HEK293 (cell line): Measurements from ENCODE around the gene BET1L.

Experiments
- CTCF ChIA-PET: fragments of 350-600 bp; formaldehyde crosslinking; extraction: SDS; loops from one replicate; lab custom pipeline; 2021; ENCODE audit warnings: antibody characterized with exemption; lab: Yijun Ruan, JAX
- POLR2A ChIA-PET: fragments of 300-600 bp; formaldehyde crosslinking; extraction: SDS; loops from one replicate; lab custom pipeline; 2020; ENCODE audit warnings: antibody characterized with exemption, inconsistent platforms; lab: Yijun Ruan, JAX
- H3K27ac ChIP-seq: fragments of 200-500 bp; sonication (Bioruptor generic); 2 replicates; pipeline ENCODE4 v1.5.1; 2014; ENCODE audit warnings: low read depth, low read length, control low read depth, inconsistent platforms; ENCODE audit errors: extremely low read depth
- H3K36me3 ChIP-seq, 2 experiments: fragments of 200-500 bp in 1 of 2; sonication (Bioruptor generic) in 1 of 2; 1 replicate in 1 of 2; 2 replicates in 1 of 2; pipeline ENCODE4 v1.5.1; 2014 to 2017; ENCODE audit warnings: inconsistent platforms in 2 of 2, low read length in 2 of 2; ENCODE audit not compliant: control insufficient read depth in 2 of 2, insufficient read depth in 1 of 2
- H3K4me1 ChIP-seq: fragments of 200-500 bp; sonication (Bioruptor generic); 2 replicates; pipeline ENCODE4 v1.5.1; 2014; ENCODE audit warnings: mild to moderate bottlenecking, low read length, inconsistent platforms; ENCODE audit not compliant: control insufficient read depth, insufficient read depth
- H3K4me3 ChIP-seq: 2 replicates; pipeline ENCODE4 v1.5.1; 2011; ENCODE audit warnings: low read depth, mild to moderate bottlenecking, control low read depth, low read length, moderate library complexity
- H3K9me3 ChIP-seq: fragments of 200-500 bp; sonication (Bioruptor generic); 2 replicates; pipeline ENCODE4 v1.5.1; 2014; ENCODE audit warnings: low read depth, low read length, inconsistent platforms; ENCODE audit not compliant: control insufficient read depth, insufficient read depth
- HOXD13 ChIP-seq: sonication (generic); formaldehyde crosslinking; IDR thresholded peaks from 2 replicates; pipeline ENCODE4 v1.8.0; 2022; ENCODE audit warnings: missing genetic modification reagents, borderline replicate concordance
- KLF1 ChIP-seq: fragments of 450-650 bp; formaldehyde crosslinking; IDR thresholded peaks from 2 replicates; pipeline ENCODE4 v1.5.1; 2016; ENCODE audit warnings: missing biosample characterization, missing genetic modification characterization
- KLF8 ChIP-seq: fragments of 450-650 bp; formaldehyde crosslinking; IDR thresholded peaks from 2 replicates; pipeline ENCODE4 v1.5.1; 2016; ENCODE audit warnings: missing biosample characterization, missing genetic modification characterization
- RBAK ChIP-seq: fragments of 450-650 bp; formaldehyde crosslinking; IDR thresholded peaks from 2 replicates; pipeline ENCODE4 v1.5.1; 2016; ENCODE audit warnings: missing biosample characterization, missing genetic modification characterization
- SCRT2 ChIP-seq: fragments of 450-650 bp; formaldehyde crosslinking; IDR thresholded peaks from 2 replicates; pipeline ENCODE4 v1.5.1; 2016; ENCODE audit warnings: missing biosample characterization, missing genetic modification characterization
- ZNF16 ChIP-seq: fragments of 450-650 bp; formaldehyde crosslinking; IDR thresholded peaks from 2 replicates; pipeline ENCODE4 v1.5.1; 2016; ENCODE audit warnings: low read depth, missing biosample characterization, missing genetic modification characterization
- ZNF501 ChIP-seq: fragments of 450-650 bp; formaldehyde crosslinking; IDR thresholded peaks from 2 replicates; pipeline ENCODE4 v1.5.1; 2016; ENCODE audit warnings: missing biosample characterization, missing genetic modification characterization
- ZNF548 ChIP-seq: fragments of 450-650 bp; formaldehyde crosslinking; IDR thresholded peaks from 2 replicates; pipeline ENCODE4 v1.5.1; 2016; ENCODE audit warnings: missing biosample characterization, missing genetic modification characterization
- ZNF660 ChIP-seq: fragments of 450-650 bp; IDR thresholded peaks from 2 replicates; pipeline ENCODE4 v1.5.1; 2018; ENCODE audit warnings: missing biosample characterization, mild to moderate bottlenecking, missing genetic modification characterization
- ZNF677 ChIP-seq: fragments of 450-650 bp; IDR thresholded peaks from 2 replicates; pipeline ENCODE4 v1.5.0; 2018; ENCODE audit warnings: missing biosample characterization, mild to moderate bottlenecking, missing genetic modification characterization, moderate library complexity
- ZSCAN30 ChIP-seq: fragments of 450-650 bp; IDR thresholded peaks from 2 replicates; pipeline ENCODE4 v1.5.1; 2018; ENCODE audit warnings: missing biosample characterization, mild to moderate bottlenecking, missing genetic modification characterization, moderate library complexity
- ZXDB ChIP-seq: fragments of 450-650 bp; formaldehyde crosslinking; IDR thresholded peaks from 2 replicates; pipeline ENCODE4 v1.5.1; 2016; ENCODE audit warnings: missing biosample characterization, missing genetic modification characterization
- TF ChIP-seq, protein P1 (sequence below): fragments of 450-650 bp; formaldehyde crosslinking; IDR thresholded peaks from 2 replicates; pipeline ENCODE4 v1.5.1; 2016; ENCODE audit warnings: missing biosample characterization, missing genetic modification characterization
- TF ChIP-seq, protein P2 (sequence below): fragments of 450-650 bp; formaldehyde crosslinking; IDR thresholded peaks from 2 replicates; pipeline ENCODE4 v1.5.1; 2016; ENCODE audit warnings: missing biosample characterization, missing genetic modification characterization
- TF ChIP-seq, protein P3 (sequence below): fragments of 450-650 bp; IDR thresholded peaks from 2 replicates; pipeline ENCODE4 v1.5.1; 2018; ENCODE audit warnings: missing biosample characterization, mild to moderate bottlenecking, missing genetic modification characterization

Gene BET1L

DNA sequence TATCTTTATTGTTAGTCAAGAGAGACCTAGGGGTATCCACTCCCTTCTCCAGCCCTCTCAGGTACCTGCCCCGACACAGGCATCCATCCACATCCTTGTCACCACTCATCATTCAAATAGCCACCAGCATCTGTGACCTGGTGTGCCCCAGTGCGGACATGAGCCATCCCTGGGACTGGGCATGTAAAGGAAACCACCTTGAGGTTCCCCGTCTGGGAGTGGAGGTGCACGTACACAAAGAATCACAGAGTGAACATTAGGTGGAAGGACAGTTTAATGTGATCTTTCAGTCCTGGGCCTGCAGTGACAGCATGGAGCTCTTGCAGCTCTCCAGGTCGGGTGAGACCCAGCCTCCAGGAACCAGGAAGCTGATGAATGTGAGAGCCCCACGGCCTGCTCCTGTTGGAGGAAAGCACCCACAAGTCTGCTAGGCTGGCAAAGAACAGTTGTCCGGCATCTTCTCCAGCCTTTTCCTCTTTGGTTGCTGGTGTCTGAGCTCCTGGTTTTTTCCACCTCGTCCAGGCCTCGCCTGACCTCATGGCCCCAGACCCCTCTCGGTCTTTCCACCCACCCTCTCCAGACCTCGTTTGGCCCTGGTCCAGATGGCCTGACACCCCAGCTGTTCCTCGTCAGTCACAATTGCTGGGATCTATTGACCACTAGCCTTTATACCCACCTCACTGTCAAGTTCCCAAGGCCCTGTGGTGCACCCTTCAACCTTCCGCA, 46.1 kb upstream of the BET1L start:
- H3K4me1 ChIP-seq = no peaks in the 10 kb centered on the region
- ChIA-PET POLR2A (no interaction called here), CTCF (interaction anchor here (0.7 to 1.2 kb wide), 3 partner anchors 16 to 195 kb away, joined by 3 to 4 read pairs (median 4); no protein-coding TSS in a partner anchor)
- no peaks in the 10 kb centered on the region for H3K9me3 ChIP-seq
- peaks cover 0 to 54% of the 10 kb centered on the region in 2 experiments; a peak in 1 of 3 replicates for H3K36me3 ChIP-seq
- no peak overlapping the region for H3K27ac ChIP-seq
- TF ChIP-seq KLF1 (tag by site-specific recombination) (no peak), ZNF677 (tag by site-specific recombination) (no peak)
- no peak overlapping the region for H3K4me3 ChIP-seq

DNA sequence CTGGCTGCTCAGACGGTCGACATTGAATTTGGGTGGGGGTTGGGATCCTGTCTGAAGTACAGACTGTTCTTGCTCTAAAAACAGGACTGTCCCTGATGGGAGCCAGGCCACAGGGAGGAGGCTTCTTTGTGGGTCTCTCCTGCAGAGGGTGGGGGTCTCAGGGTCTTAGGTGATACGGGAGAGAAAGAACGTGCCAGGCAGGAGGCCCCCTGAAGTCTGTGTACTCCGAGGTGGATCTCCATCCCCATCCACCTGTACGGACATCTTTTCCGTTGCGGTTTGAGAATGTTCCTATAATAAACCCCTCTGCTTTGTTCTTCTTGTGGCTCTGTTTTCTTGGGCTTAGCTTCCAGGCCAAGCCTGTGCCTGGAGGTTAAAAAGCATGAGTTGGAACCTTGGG, 45.5 kb upstream of the BET1L start:
- Histone ChIP-seq H3K4me1 (no peaks in the 10 kb centered on the region), H3K4me3 (no peak overlapping the region), H3K27ac (no peak overlapping the region), H3K9me3 (no peaks in the 10 kb centered on the region), H3K36me3 (peaks cover 0 to 60% of the 10 kb centered on the region in 2 experiments; a peak in 2 of 3 replicates)
- POLR2A ChIA-PET = no interaction called here
- TF ChIP-seq, protein P1, sequence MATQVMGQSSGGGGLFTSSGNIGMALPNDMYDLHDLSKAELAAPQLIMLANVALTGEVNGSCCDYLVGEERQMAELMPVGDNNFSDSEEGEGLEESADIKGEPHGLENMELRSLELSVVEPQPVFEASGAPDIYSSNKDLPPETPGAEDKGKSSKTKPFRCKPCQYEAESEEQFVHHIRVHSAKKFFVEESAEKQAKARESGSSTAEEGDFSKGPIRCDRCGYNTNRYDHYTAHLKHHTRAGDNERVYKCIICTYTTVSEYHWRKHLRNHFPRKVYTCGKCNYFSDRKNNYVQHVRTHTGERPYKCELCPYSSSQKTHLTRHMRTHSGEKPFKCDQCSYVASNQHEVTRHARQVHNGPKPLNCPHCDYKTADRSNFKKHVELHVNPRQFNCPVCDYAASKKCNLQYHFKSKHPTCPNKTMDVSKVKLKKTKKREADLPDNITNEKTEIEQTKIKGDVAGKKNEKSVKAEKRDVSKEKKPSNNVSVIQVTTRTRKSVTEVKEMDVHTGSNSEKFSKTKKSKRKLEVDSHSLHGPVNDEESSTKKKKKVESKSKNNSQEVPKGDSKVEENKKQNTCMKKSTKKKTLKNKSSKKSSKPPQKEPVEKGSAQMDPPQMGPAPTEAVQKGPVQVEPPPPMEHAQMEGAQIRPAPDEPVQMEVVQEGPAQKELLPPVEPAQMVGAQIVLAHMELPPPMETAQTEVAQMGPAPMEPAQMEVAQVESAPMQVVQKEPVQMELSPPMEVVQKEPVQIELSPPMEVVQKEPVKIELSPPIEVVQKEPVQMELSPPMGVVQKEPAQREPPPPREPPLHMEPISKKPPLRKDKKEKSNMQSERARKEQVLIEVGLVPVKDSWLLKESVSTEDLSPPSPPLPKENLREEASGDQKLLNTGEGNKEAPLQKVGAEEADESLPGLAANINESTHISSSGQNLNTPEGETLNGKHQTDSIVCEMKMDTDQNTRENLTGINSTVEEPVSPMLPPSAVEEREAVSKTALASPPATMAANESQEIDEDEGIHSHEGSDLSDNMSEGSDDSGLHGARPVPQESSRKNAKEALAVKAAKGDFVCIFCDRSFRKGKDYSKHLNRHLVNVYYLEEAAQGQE (tag by site-specific recombination) = no peak
- no peak for TF ChIP-seq KLF8
- no peak for TF ChIP-seq ZNF548
- TF ChIP-seq, protein P2, sequence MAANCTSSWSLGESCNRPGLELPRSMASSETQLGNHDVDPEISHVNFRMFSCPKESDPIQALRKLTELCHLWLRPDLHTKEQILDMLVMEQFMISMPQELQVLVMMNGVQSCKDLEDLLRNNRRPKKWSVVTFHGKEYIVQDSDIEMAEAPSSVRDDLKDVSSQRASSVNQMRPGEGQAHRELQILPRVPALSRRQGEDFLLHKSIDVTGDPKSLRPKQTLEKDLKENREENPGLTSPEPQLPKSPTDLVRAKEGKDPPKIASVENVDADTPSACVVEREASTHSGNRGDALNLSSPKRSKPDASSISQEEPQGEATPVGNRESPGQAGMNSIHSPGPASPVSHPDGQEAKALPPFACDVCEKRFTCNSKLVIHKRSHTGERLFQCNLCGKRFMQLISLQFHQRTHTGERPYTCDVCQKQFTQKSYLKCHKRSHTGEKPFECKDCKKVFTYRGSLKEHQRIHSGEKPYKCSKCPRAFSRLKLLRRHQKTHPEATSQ (tag by site-specific recombination) = no peak
- no peak for TF ChIP-seq HOXD13 (CRISPR knock-in tag)
- TF ChIP-seq ZXDB (tag by site-specific recombination) = no peak
- TF ChIP-seq ZNF501 (tag by site-specific recombination) = no peak
- no peak for TF ChIP-seq ZNF16 (tag by site-specific recombination)
- TF ChIP-seq ZSCAN30 (tag by site-specific recombination) = no peak
- TF ChIP-seq, protein P3, sequence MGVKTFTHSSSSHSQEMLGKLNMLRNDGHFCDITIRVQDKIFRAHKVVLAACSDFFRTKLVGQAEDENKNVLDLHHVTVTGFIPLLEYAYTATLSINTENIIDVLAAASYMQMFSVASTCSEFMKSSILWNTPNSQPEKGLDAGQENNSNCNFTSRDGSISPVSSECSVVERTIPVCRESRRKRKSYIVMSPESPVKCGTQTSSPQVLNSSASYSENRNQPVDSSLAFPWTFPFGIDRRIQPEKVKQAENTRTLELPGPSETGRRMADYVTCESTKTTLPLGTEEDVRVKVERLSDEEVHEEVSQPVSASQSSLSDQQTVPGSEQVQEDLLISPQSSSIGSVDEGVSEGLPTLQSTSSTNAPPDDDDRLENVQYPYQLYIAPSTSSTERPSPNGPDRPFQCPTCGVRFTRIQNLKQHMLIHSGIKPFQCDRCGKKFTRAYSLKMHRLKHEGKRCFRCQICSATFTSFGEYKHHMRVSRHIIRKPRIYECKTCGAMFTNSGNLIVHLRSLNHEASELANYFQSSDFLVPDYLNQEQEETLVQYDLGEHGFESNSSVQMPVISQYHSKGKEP (tag by site-specific recombination) = no peak
- no peak for TF ChIP-seq ZNF660 (tag by site-specific recombination)
- CTCF ChIA-PET = interaction anchor here (1.2 to 2.9 kb wide), 2 partner anchors 8 to 15 kb away, joined by 4 to 30 read pairs; no protein-coding TSS in a partner anchor

DNA sequence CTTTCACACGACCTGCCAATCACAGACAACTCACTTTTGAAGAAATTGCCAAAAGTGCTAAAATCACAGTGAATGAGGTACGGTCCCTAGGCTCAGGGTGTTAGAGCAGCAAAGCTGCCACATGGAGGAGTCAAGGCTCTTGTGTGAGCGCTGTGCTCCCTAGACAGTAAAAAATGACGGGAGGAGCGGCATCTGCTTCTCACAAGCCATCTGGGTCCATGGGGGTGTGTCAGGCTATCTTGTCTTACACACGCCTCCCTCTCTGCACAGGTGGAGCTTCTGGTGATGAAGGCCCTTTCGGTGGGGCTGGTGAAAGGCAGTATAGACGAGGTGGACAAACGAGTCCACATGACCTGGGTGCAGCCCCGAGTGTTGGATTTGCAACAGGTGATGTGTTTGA, 44.4 kb upstream of the BET1L start:
- H3K36me3 ChIP-seq = peaks cover 0 to 71% of the 10 kb centered on the region in 2 experiments; a peak in 2 of 3 replicates
- ChIA-PET POLR2A (interaction anchor here (1.1 kb wide), 1 partner anchor 44 kb away, joined by 4 read pairs; the partner anchor contains the start of genes BET1L and RIC8A), CTCF (interaction anchor here (0.6 to 3.7 kb wide), 27 partner anchors 9 to 197 kb away, joined by 3 to 35 read pairs (median 6); partner anchors contain the start of genes IFITM2, NLRP6, PSMD13 and SIRT3)
- no peaks in the 10 kb centered on the region for H3K4me1 ChIP-seq
- no peaks in the 10 kb centered on the region for H3K9me3 ChIP-seq
- TF ChIP-seq RBAK (tag by site-specific recombination) (no peak), SCRT2 (tag by site-specific recombination) (peak; percentile 52; the same call in 1 of the 2 replicates)
- no peak overlapping the region for H3K27ac ChIP-seq
- H3K4me3 ChIP-seq = no peak overlapping the region
